SW 1271 (cell line): ENCODE results near the gene CR2.
"Not testable (repeated sequence)": the region's sequence is repeated elsewhere in the genome, so short reads cannot be mapped to it uniquely, and the experiment has no call there.

Experiments used
- DNase-seq, 2 experiments: peaks; one replicate each; lab custom pipeline; 2025; lab: John Stamatoyannopoulos, UW

Gene CR2

GRCh38 chr1:207454046-207454964 lies at the start of gene CR2:
Gene CR2, plus strand, starts transcription at chr1:207454328. Its CDS starts 91 bp downstream, at chr1:207454419.
- DNase-seq = no peak

GRCh38 chr1:207404849-207405525 lies 49.1 kb upstream of the CR2 start:
- DNase-seq = peak in 1 of 2 experiments; percentile 73

- DNase-seq = no peak
These were observed 48.3 kb upstream of the CR2 start for GRCh38 chr1:207405814-207406213.

GRCh38 chr1:207407655-207408260 lies 46.4 kb upstream of the CR2 start:
- DNase-seq = no peak

GRCh38 chr1:207412845-207413244 lies 41.3 kb upstream of the CR2 start:
- no peak for DNase-seq

- DNase-seq = no peak
These were observed 39.5 kb upstream of the CR2 start for GRCh38 chr1:207414606-207415108.

- no peak for DNase-seq
These were observed 37.1 kb upstream of the CR2 start for GRCh38 chr1:207417076-207417475.

GRCh38 chr1:207418351-207418750 lies 35.8 kb upstream of the CR2 start:
- no peak for DNase-seq

- no peak for DNase-seq
These were observed 34.0 kb upstream of the CR2 start for GRCh38 chr1:207420109-207420508.

GRCh38 chr1:207421078-207421477 lies 33.0 kb upstream of the CR2 start:
- DNase-seq = no peak

- no peak for DNase-seq
These were observed 30.4 kb upstream of the CR2 start for GRCh38 chr1:207423560-207424292.

GRCh38 chr1:207424570-207425131 lies 29.5 kb upstream of the CR2 start:
- no peak for DNase-seq

- DNase-seq = no peak
These were observed 26.1 kb upstream of the CR2 start for GRCh38 chr1:207427832-207428585.

- no peak for DNase-seq
These were observed 25.3 kb upstream of the CR2 start for GRCh38 chr1:207428783-207429182.

- no peak for DNase-seq
These were observed 24.2 kb upstream of the CR2 start for GRCh38 chr1:207429963-207430362.

- DNase-seq = no peak
These were observed 23.5 kb upstream of the CR2 start for GRCh38 chr1:207430602-207431001.

- DNase-seq = no peak
These were observed 22.6 kb upstream of the CR2 start for GRCh38 chr1:207431508-207431907.

GRCh38 chr1:207433435-207433834 lies 20.7 kb upstream of the CR2 start:
- no peak for DNase-seq

GRCh38 chr1:207436746-207437145 lies 17.4 kb upstream of the CR2 start:
- DNase-seq = not testable (repeated sequence)

- no peak for DNase-seq
These were observed 13.5 kb upstream of the CR2 start for GRCh38 chr1:207440626-207441025.
